ENCODE measurements around the gene FBN1.

DNA sequence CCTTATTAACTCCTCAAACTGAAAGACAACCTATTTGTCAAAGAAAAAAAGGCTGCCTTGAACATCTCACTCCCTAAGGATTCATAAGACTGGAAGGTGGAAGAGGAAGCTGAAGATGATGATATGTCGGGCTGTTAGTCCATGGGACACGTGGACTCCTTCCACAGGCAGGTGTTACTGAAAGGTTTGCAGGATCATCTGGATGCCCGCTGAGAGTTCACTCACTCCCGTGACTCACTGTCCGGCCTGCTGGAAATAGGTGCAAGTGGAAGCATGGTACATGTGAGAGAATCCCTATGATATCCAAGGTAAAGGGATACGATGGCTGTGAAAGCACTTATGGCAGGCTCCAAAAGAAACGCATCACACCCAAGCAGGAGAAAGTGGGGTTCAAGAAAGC lies 33.3 kb upstream of the FBN1 start:
- TF ChIP-seq EZH2 (IDR thresholded peaks at IDR 0.05) (no peak), POLR2AphosphoS5 (IDR thresholded peaks at IDR 0.05; ENCODE audit: borderline replicate concordance, low read depth, low read length) (no peak), FOXP2 (optimal IDR thresholded peaks at IDR 0.05; ENCODE audit: control extremely low read depth, extremely low read length, insufficient read depth) (no peak)
